ENCODE results near the gene CEP83.

- TF ChIP-seq CTCF (IDR thresholded peaks at IDR 0.05; ENCODE audit: low read depth, low read length, poor library complexity, severe bottlenecking) (no peak), EZH2phosphoT487 (IDR thresholded peaks at IDR 0.05; ENCODE audit: borderline replicate concordance, low read length) (no peak)
Observed at GRCh38 chr12:94460616-94460959, 921 bp upstream of the CEP83 start.
